ENCODE measurements around the gene TWIST2.

Gene TWIST2

GRCh38 chr2:238921681-238922319 lies 73.9 kb downstream of the TWIST2 start:
- H3K27me3 ChIP-seq (ENCODE audit: control insufficient read depth, insufficient read depth, low read length) = no peaks in the 10 kb centered on the region
- no peaks in the 10 kb centered on the region for H3K9me3 ChIP-seq (replicated peaks; ENCODE audit: low read length)
- no peaks in the 10 kb centered on the region for H3K36me3 ChIP-seq (ENCODE audit: insufficient read depth, low read length)
- no peak overlapping the region for H3K4me2 ChIP-seq (ENCODE audit: low read length)
- no peak overlapping the region for H3K9ac ChIP-seq (ENCODE audit: low read depth, low read length)
- H3K4me3 ChIP-seq (ENCODE audit: low read length) = no peak overlapping the region
- H3K4me1 ChIP-seq (ENCODE audit: control insufficient read depth, insufficient read depth, low read length) = peaks cover 5% of the 10 kb centered on the region

- H3K9me3 ChIP-seq (replicated peaks; ENCODE audit: low read length) = no peaks in the 10 kb centered on the region
- no peaks in the 10 kb centered on the region for H3K36me3 ChIP-seq (ENCODE audit: insufficient read depth, low read length)
These were observed 74.5 kb downstream of the TWIST2 start for GRCh38 chr2:238922435-238922834.

DNA sequence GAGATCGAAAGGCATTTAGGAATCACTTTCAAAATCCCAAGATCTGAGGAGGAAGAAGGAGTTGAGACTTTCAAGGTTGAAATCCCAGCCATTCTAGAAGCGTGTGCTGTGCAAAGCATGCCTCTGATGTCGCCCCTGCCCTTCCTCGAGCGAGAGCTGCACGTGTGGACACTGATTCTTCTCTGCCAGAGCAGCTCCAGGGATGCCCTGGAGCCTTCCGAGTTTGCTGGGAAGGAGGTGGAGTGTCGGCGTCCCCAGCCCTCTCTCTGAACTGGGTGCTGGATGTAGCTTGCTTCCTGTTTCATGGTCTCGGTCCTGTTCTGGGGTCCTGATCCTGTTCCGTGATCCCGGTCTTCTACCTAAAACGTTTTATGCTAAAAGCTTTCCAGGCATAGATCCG lies 76.1 kb downstream of the TWIST2 start:
- no peaks in the 10 kb centered on the region for H3K36me3 ChIP-seq (ENCODE audit: insufficient read depth, low read length)

More at GRCh38 chr2:238922435-238922834, 74.5 kb downstream of the TWIST2 start:
- Histone ChIP-seq H3K4me1 (ENCODE audit: control insufficient read depth, insufficient read depth, low read length) (no peaks in the 10 kb centered on the region), H3K27me3 (ENCODE audit: control insufficient read depth, insufficient read depth, low read length) (no peaks in the 10 kb centered on the region), H3K4me3 (ENCODE audit: low read length) (no peak overlapping the region), H3K4me2 (ENCODE audit: low read length) (no peak overlapping the region), H3K9ac (ENCODE audit: low read depth, low read length) (no peak overlapping the region)

DNA sequence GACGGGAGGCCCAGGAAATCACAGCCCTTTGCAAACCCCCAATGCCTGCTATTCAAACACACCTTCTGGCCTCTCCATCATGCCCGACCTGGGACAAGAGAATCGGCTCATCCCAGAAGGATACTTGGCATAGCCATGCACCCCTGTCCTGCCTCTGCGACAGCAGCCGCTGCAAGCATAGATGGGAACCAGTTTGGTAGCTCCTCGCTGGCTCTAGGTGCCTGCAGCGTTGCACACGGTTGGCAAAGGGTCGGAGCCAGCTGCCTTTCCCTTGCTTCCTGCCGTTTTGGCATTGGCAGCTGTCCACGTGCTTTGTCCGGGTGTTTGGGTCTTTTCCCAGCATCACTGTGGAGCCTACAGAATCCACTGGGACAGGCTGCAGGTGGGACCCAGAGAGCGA lies 76.9 kb downstream of the TWIST2 start:
- Histone ChIP-seq H3K4me1 (ENCODE audit: control insufficient read depth, insufficient read depth, low read length) (peaks cover 13% of the 10 kb centered on the region), H3K9ac (ENCODE audit: low read depth, low read length) (no peak overlapping the region), H3K9me3 (replicated peaks; ENCODE audit: low read length) (no peaks in the 10 kb centered on the region), H3K4me3 (ENCODE audit: low read length) (no peak overlapping the region), H3K4me2 (ENCODE audit: low read length) (no peak overlapping the region), H3K27me3 (ENCODE audit: control insufficient read depth, insufficient read depth, low read length) (no peaks in the 10 kb centered on the region), H3K36me3 (ENCODE audit: insufficient read depth, low read length) (no peaks in the 10 kb centered on the region)

More for the DNA sequence above, 76.1 kb downstream of the TWIST2 start:
- Histone ChIP-seq H3K4me3 (ENCODE audit: low read length) (no peak overlapping the region), H3K4me2 (ENCODE audit: low read length) (no peak overlapping the region), H3K9ac (ENCODE audit: low read depth, low read length) (no peak overlapping the region), H3K4me1 (ENCODE audit: control insufficient read depth, insufficient read depth, low read length) (peaks cover 5% of the 10 kb centered on the region), H3K27me3 (ENCODE audit: control insufficient read depth, insufficient read depth, low read length) (no peaks in the 10 kb centered on the region), H3K9me3 (replicated peaks; ENCODE audit: low read length) (no peaks in the 10 kb centered on the region)

DNA sequence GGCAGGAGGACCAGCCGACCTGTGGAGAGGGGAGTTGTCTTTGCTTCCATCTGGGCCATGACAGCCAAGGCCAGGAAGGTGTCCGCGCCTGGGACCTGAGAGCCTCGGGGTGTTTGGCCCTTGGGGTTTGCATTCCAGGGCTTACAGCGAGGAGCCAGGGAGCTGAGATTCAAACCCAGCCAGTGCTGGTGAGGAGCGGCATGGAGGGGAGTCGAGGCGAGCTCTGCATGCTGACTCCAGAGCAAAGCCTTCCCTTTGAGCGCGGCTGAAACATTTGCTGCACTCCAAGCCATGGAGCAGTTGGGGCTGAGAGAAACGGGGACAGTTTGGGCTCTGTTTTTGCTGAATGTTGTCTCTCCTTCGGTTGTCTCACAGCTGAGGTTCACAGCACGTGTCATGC lies 77.4 kb downstream of the TWIST2 start:
- H3K27me3 ChIP-seq (ENCODE audit: control insufficient read depth, insufficient read depth, low read length) = no peaks in the 10 kb centered on the region
- no peak overlapping the region for H3K4me2 ChIP-seq (ENCODE audit: low read length)
- H3K4me3 ChIP-seq (ENCODE audit: low read length) = no peak overlapping the region
- no peaks in the 10 kb centered on the region for H3K36me3 ChIP-seq (ENCODE audit: insufficient read depth, low read length)
- H3K9ac ChIP-seq (ENCODE audit: low read depth, low read length) = no peak overlapping the region
- no peaks in the 10 kb centered on the region for H3K9me3 ChIP-seq (replicated peaks; ENCODE audit: low read length)
- peaks cover 16% of the 10 kb centered on the region for H3K4me1 ChIP-seq (ENCODE audit: control insufficient read depth, insufficient read depth, low read length)

DNA sequence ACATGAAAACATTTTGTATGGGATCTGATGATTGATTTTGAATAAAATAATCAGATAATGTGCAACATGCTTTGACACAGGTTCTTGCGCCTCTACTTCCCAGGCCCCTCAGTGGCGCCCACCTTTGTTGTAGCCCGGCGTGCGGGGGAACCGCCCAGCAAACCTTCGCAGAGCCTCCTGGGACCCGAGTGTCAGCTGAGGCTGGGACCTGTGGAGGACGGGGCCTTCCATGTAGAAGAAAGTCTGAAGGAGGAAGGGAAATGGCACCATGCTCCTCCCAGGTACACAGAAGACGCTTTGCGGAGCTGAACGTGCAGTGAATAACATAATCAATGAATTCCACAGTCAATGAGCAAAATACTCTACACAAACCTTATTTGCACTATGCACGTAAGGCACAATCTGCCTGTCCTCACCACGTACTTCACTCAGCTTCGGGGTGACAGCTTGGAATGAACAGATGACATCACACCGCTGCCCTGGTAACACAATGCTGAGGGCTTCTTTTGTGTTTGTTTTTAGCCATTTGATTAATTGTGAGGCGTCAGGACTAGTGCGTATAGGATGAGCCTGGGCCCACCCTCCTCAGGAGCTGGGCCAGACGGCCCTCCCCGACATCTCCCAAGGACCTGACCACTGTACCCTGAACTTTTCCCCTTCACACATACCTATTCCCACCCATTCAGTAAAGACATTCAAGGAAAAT lies 78.1 kb downstream of the TWIST2 start:
- Histone ChIP-seq H3K4me3 (ENCODE audit: low read length) (no peak overlapping the region), H3K36me3 (ENCODE audit: insufficient read depth, low read length) (no peaks in the 10 kb centered on the region), H3K27me3 (ENCODE audit: control insufficient read depth, insufficient read depth, low read length) (no peaks in the 10 kb centered on the region), H3K9ac (ENCODE audit: low read depth, low read length) (no peak overlapping the region), H3K4me2 (ENCODE audit: low read length) (no peak overlapping the region), H3K4me1 (ENCODE audit: control insufficient read depth, insufficient read depth, low read length) (peaks cover 16% of the 10 kb centered on the region), H3K9me3 (replicated peaks; ENCODE audit: low read length) (no peaks in the 10 kb centered on the region)

- no peak overlapping the region for H3K9ac ChIP-seq (ENCODE audit: low read depth, low read length)
- H3K4me1 ChIP-seq (ENCODE audit: control insufficient read depth, insufficient read depth, low read length) = peaks cover 16% of the 10 kb centered on the region
- no peaks in the 10 kb centered on the region for H3K9me3 ChIP-seq (replicated peaks; ENCODE audit: low read length)
- no peaks in the 10 kb centered on the region for H3K36me3 ChIP-seq (ENCODE audit: insufficient read depth, low read length)
- H3K4me3 ChIP-seq (ENCODE audit: low read length) = no peak overlapping the region
- no peaks in the 10 kb centered on the region for H3K27me3 ChIP-seq (ENCODE audit: control insufficient read depth, insufficient read depth, low read length)
- no peak overlapping the region for H3K4me2 ChIP-seq (ENCODE audit: low read length)
These were observed 79.1 kb downstream of the TWIST2 start for GRCh38 chr2:238926761-238927611.

GRCh38 chr2:238927746-238928519 lies 80.0 kb downstream of the TWIST2 start:
- H3K9ac ChIP-seq (ENCODE audit: low read depth, low read length) = no peak overlapping the region
- no peak overlapping the region for H3K4me2 ChIP-seq (ENCODE audit: low read length)
- no peaks in the 10 kb centered on the region for H3K36me3 ChIP-seq (ENCODE audit: insufficient read depth, low read length)
- H3K27me3 ChIP-seq (ENCODE audit: control insufficient read depth, insufficient read depth, low read length) = no peaks in the 10 kb centered on the region
- no peak overlapping the region for H3K4me3 ChIP-seq (ENCODE audit: low read length)
- no peaks in the 10 kb centered on the region for H3K9me3 ChIP-seq (replicated peaks; ENCODE audit: low read length)
- H3K4me1 ChIP-seq (ENCODE audit: control insufficient read depth, insufficient read depth, low read length) = peaks cover 16% of the 10 kb centered on the region

DNA sequence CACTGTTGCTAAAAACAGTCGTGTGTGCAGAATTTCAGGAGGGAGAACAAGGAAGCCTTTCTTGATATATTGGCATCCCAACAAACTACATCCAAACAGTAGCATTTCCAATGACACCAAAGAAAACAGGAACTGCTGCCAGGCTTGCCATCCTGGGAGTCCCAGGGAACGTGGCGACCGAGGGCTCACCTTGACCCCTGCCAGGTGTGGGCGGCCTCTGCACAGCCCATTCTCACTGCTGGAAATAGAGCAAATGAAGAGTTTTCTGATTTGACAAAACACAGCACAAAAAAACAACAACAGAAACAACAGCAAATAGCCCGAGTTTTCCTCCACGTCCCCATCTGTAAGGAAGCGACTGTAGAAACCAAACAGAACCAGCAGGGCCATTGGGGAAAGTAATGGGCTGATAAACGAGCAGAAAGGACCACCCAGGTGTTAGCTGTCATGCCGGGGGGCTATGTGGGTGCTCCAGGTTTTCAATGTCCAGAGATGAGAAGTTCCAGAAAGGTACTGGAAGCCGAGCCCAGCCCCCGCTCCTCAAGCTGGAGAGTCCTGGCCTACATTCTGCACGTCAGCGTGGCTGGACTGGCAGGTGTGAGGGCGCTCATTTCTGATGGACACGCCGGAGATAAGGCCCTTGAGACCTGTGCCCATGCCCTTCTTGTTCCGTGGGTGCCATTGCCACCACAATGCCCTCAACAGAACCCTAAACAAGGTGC lies 80.8 kb downstream of the TWIST2 start:
- Histone ChIP-seq H3K9me3 (replicated peaks; ENCODE audit: low read length) (no peaks in the 10 kb centered on the region), H3K4me2 (ENCODE audit: low read length) (no peak overlapping the region), H3K36me3 (ENCODE audit: insufficient read depth, low read length) (no peaks in the 10 kb centered on the region), H3K4me1 (ENCODE audit: control insufficient read depth, insufficient read depth, low read length) (peaks cover 16% of the 10 kb centered on the region), H3K4me3 (ENCODE audit: low read length) (no peak overlapping the region), H3K9ac (ENCODE audit: low read depth, low read length) (no peak overlapping the region), H3K27me3 (ENCODE audit: control insufficient read depth, insufficient read depth, low read length) (no peaks in the 10 kb centered on the region)

GRCh38 chr2:238929242-238930081 lies 81.6 kb downstream of the TWIST2 start:
- no peak overlapping the region for H3K9ac ChIP-seq (ENCODE audit: low read depth, low read length)
- no peaks in the 10 kb centered on the region for H3K9me3 ChIP-seq (replicated peaks; ENCODE audit: low read length)
- no peaks in the 10 kb centered on the region for H3K27me3 ChIP-seq (ENCODE audit: control insufficient read depth, insufficient read depth, low read length)
- peak overlapping the region; percentile 23 for H3K4me2 ChIP-seq (ENCODE audit: low read length)
- H3K36me3 ChIP-seq (ENCODE audit: insufficient read depth, low read length) = no peaks in the 10 kb centered on the region
- peaks cover 16% of the 10 kb centered on the region for H3K4me1 ChIP-seq (ENCODE audit: control insufficient read depth, insufficient read depth, low read length)
- no peak overlapping the region for H3K4me3 ChIP-seq (ENCODE audit: low read length)

Measured in skeletal muscle satellite cell (primary cell).